Trophoblast cell (in vitro differentiated cells and primary cell): Measurements from ENCODE around the gene ART1.

Source experiments
- DNase-seq, 2 donors: peaks; one replicate each; pipeline ENCODE4 v3.0.0-alpha.2; 2016
- H2AFZ ChIP-seq: 2 replicates; pipeline ENCODE4 v1.6.1; 2013; ENCODE audit warnings: low read length, moderate library complexity, mild to moderate bottlenecking; ENCODE audit not compliant: insufficient read depth, poor library complexity
- H2AK5ac ChIP-seq: 2 replicates; pipeline ENCODE4 v1.6.1; 2013; ENCODE audit warnings: mild to moderate bottlenecking, low read length
- H2BK120ac ChIP-seq: 2 replicates; pipeline ENCODE4 v1.6.1; 2013; ENCODE audit warnings: low read length, mild to moderate bottlenecking, moderate library complexity; ENCODE audit not compliant: insufficient read depth, poor library complexity
- H2BK12ac ChIP-seq: 2 replicates; pipeline ENCODE4 v1.6.1; 2013; ENCODE audit warnings: mild to moderate bottlenecking, low read length, moderate library complexity
- H2BK5ac ChIP-seq: 2 replicates; pipeline ENCODE4 v1.6.1; 2013; ENCODE audit warnings: low read length, low read depth, moderate library complexity, mild to moderate bottlenecking; ENCODE audit not compliant: poor library complexity
- H3K14ac ChIP-seq: 2 replicates; pipeline ENCODE4 v1.6.1; 2013; ENCODE audit warnings: mild to moderate bottlenecking, low read length
- H3K18ac ChIP-seq: 2 replicates; pipeline ENCODE4 v1.6.1; 2013; ENCODE audit warnings: mild to moderate bottlenecking, low read length
- H3K23ac ChIP-seq: 2 replicates; pipeline ENCODE4 v1.6.1; 2013; ENCODE audit warnings: low read length
- H3K27ac ChIP-seq: 2 replicates; pipeline ENCODE4 v1.5.1; 2013; ENCODE audit warnings: low read depth, mild to moderate bottlenecking, inconsistent platforms, low read length, moderate library complexity
- H3K27me3 ChIP-seq: 2 replicates; pipeline ENCODE4 v1.6.1; 2013; ENCODE audit warnings: inconsistent platforms, mild to moderate bottlenecking, low read length, moderate library complexity; ENCODE audit not compliant: insufficient read depth
- H3K36me3 ChIP-seq, 2 experiments: 1 replicate in 1 of 2; 2 replicates in 1 of 2; pipeline ENCODE4 v1.6.1; 2013; ENCODE audit warnings: low read length in 2 of 2, mild to moderate bottlenecking in 2 of 2, moderate library complexity in 1 of 2; ENCODE audit not compliant: insufficient read depth in 2 of 2, control insufficient read depth in 1 of 2
- H3K4ac ChIP-seq: 2 replicates; pipeline ENCODE4 v1.6.1; 2013; ENCODE audit warnings: low read depth, mild to moderate bottlenecking, low read length, moderate library complexity
- H3K4me1 ChIP-seq, 2 experiments: 1 replicate in 1 of 2; 2 replicates in 1 of 2; pipeline ENCODE4 v1.6.1; 2013; ENCODE audit warnings: low read length in 2 of 2, mild to moderate bottlenecking in 2 of 2, moderate library complexity in 1 of 2; ENCODE audit not compliant: insufficient read depth in 2 of 2, control insufficient read depth in 1 of 2
- H3K4me2 ChIP-seq: 2 replicates; pipeline ENCODE4 v1.6.1; 2013; ENCODE audit warnings: inconsistent platforms, mild to moderate bottlenecking, low read length, moderate library complexity
- H3K4me3 ChIP-seq: 2 replicates; pipeline ENCODE4 v1.5.1; 2013; ENCODE audit warnings: mild to moderate bottlenecking, low read depth, low read length, inconsistent platforms
- H3K79me1 ChIP-seq: one replicate; pipeline ENCODE4 v1.6.1; 2013; ENCODE audit warnings: low read length
- H3K79me2 ChIP-seq: 2 replicates; pipeline ENCODE4 v1.6.1; 2013; ENCODE audit warnings: low read length, mild to moderate bottlenecking; ENCODE audit not compliant: control insufficient read depth, insufficient read depth, poor library complexity
- H3K9ac ChIP-seq: 2 replicates; pipeline ENCODE4 v1.6.1; 2013; ENCODE audit warnings: mild to moderate bottlenecking, low read length
- H3K9me3 ChIP-seq: 2 replicates; pipeline ENCODE4 v1.6.1; 2013; ENCODE audit warnings: low read depth, mild to moderate bottlenecking, control low read depth, inconsistent platforms, low read length; ENCODE audit not compliant: insufficient read depth
- H4K12ac ChIP-seq: 2 replicates; pipeline ENCODE4 v1.6.1; 2013; ENCODE audit warnings: low read depth, mild to moderate bottlenecking, low read length, moderate library complexity
- H4K8ac ChIP-seq: 2 replicates; pipeline ENCODE4 v1.6.1; 2013; ENCODE audit warnings: low read depth, mild to moderate bottlenecking, low read length, moderate library complexity
- H4K91ac ChIP-seq: one replicate; pipeline ENCODE4 v1.6.1; 2013; ENCODE audit warnings: low read depth, mild to moderate bottlenecking, low read length, moderate library complexity
- WGBS: extraction: QIAGEN DNeasy Blood & Tissue Kit; methylation state at CpG from one replicate; pipeline ENCODE4 v1.1.7; 2013; ENCODE audit warnings: missing lambda C conversion rate; ENCODE audit not compliant: insufficient read length, insufficient coverage; ENCODE audit errors: extremely low coverage; 5-methylcytosine and 5-hydroxymethylcytosine counted together

Gene ART1

DNA sequence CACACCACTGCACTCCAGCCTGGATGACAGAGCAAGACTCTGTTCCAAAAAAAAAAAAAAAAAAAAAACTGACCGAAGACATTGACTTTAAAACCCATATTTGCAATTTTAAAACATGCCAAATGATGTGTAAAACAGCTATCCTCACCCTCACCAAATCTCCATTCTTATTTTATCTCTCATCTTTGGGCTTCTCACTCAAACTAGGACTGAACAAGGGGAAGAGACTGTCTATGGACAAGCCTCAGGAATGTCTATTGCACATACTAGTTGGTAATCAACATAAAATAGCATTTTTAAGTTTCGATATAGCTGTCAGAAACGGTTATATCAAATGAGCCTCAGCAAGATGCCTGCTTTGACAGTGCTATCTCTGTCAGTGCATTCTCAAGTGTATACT lies 34.1 kb downstream of the ART1 start:
- Histone ChIP-seq H3K4me2 (no peak overlapping the region), H3K27ac (no peak overlapping the region), H3K79me2 (no peaks in the 10 kb centered on the region), H3K18ac (no peak overlapping the region), H3K23ac (no peak overlapping the region), H4K12ac (no peak overlapping the region), H2AFZ (no peak overlapping the region), H2BK5ac (no peak overlapping the region), H2BK12ac (no peak overlapping the region), H3K79me1 (peaks cover 2% of the 10 kb centered on the region), H3K4me1 (peaks cover 0 to 2% of the 10 kb centered on the region in 2 experiments), H2BK120ac (no peak overlapping the region), H3K4ac (no peak overlapping the region), H4K91ac (no peak overlapping the region), H3K27me3 (no peaks in the 10 kb centered on the region), H3K9ac (no peak overlapping the region), H3K14ac (no peak overlapping the region), H2AK5ac (no peak overlapping the region), H4K8ac (no peak overlapping the region), H3K9me3 (no peaks in the 10 kb centered on the region), H3K4me3 (no peak overlapping the region), H3K36me3 (peaks cover 29 to 58% of the 10 kb centered on the region in 2 experiments)
- WGBS: no CpG with 5 or more reads among the region's 3 CpGs
- DNase-seq: no peak

DNA sequence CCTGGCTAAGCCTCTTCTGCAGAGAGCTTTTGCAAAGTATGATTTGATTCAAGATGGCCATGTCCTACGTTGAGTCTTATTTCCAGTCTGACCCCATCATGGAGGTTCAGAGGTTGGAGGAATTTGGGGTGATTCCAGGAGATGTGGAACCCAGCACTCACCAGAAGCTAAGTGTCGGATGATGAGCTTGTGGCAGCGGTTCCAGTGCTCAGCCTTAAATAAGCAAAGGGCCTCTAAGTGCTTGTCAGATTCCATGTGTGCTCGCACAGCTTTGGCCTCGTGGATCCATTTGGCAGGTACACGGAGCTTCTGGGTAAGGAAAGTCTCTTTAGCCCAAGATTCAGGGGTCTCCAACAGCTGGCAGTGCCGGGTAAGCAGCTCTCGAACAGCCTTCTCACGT lies 38.1 kb downstream of the ART1 start:
- Histone ChIP-seq H3K4me2 (no peak overlapping the region), H4K91ac (no peak overlapping the region), H3K4me1 (no peaks in the 10 kb centered on the region), H4K8ac (no peak overlapping the region), H3K9ac (no peak overlapping the region), H3K18ac (no peak overlapping the region), H4K12ac (no peak overlapping the region), H2AFZ (no peak overlapping the region), H3K79me2 (no peaks in the 10 kb centered on the region), H2BK5ac (no peak overlapping the region), H3K23ac (no peak overlapping the region), H3K27me3 (no peaks in the 10 kb centered on the region), H2AK5ac (no peak overlapping the region), H3K9me3 (no peaks in the 10 kb centered on the region), H3K4ac (no peak overlapping the region), H3K27ac (no peak overlapping the region), H2BK120ac (no peak overlapping the region), H3K14ac (no peak overlapping the region), H3K79me1 (no peaks in the 10 kb centered on the region), H2BK12ac (no peak overlapping the region), H3K4me3 (no peak overlapping the region), H3K36me3 (peaks cover 30 to 63% of the 10 kb centered on the region in 2 experiments)
- no peak for DNase-seq
- no CpG with 5 or more reads among the region's 9 CpGs for WGBS

DNA sequence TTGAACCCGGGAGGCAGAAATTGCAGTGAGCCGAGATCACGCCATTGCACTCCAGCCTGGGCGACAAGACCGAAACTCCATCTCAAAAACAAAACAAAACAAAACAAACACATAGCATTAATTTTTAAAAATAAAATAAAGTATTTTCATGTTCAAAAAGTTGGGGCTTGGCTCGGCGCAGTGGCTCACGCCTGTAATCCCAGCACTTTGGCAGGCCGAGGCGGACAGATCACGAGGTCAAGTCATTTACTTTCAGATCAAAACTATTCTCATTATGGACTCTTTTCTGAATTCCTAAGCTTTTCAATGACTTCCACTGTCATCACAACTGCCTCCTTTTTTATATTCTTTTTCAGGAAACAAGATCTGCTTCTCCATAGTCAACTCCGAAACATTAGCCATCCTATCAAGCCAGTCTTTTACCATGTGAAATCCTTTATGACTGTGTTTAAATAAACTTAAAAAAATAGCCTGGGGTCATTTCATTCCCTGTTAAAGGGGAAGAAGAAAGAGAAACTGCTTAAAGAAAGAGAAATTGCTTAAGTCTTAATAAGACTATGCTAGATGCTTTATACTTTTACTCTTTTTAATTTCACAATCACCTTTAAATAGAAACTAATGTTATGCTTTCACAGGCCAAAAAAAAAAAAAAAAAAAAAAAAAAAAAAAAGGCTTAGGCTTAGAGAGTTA lies 39.3 kb downstream of the ART1 start:
- Histone ChIP-seq H3K36me3 (peaks cover 35 to 59% of the 10 kb centered on the region in 2 experiments), H3K4me3 (no peak overlapping the region), H3K27ac (no peak overlapping the region), H2BK120ac (no peak overlapping the region), H2BK12ac (no peak overlapping the region), H3K23ac (no peak overlapping the region), H2AFZ (no peak overlapping the region), H4K8ac (no peak overlapping the region), H3K9ac (no peak overlapping the region), H3K27me3 (no peaks in the 10 kb centered on the region), H3K9me3 (no peaks in the 10 kb centered on the region), H4K91ac (no peak overlapping the region), H2AK5ac (no peak overlapping the region), H4K12ac (no peak overlapping the region), H3K79me1 (no peaks in the 10 kb centered on the region), H3K4ac (no peak overlapping the region), H2BK5ac (no peak overlapping the region), H3K14ac (no peak overlapping the region), H3K79me2 (no peaks in the 10 kb centered on the region), H3K4me1 (no peaks in the 10 kb centered on the region), H3K4me2 (no peak overlapping the region), H3K18ac (no peak overlapping the region)
- no CpG with 5 or more reads among the region's 12 CpGs for WGBS
- no peak for DNase-seq

DNA sequence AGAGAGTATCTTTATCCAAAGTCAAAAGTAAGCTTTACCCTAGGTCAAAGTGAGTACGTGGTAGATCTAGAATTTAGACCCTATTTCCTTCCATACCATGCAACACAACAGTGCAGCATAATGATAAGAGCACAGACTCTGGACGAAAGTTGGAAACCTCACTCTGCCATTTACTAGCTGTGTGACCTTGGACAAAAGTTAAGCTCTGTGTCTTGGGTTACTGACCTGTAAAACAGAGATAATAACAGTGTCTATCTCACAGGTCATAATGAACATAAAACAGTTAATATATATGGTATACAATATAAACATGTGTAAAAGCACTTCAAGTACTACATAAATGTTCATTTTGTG lies 39.9 kb downstream of the ART1 start:
- Histone ChIP-seq H3K79me2 (no peaks in the 10 kb centered on the region), H3K4me3 (no peak overlapping the region), H3K4me1 (no peaks in the 10 kb centered on the region), H3K4me2 (no peak overlapping the region), H3K27me3 (no peaks in the 10 kb centered on the region), H3K4ac (no peak overlapping the region), H3K9me3 (no peaks in the 10 kb centered on the region), H2BK120ac (no peak overlapping the region), H4K91ac (no peak overlapping the region), H4K8ac (no peak overlapping the region), H2AK5ac (no peak overlapping the region), H3K9ac (no peak overlapping the region), H3K18ac (no peak overlapping the region), H3K36me3 (peaks cover 38 to 57% of the 10 kb centered on the region in 2 experiments), H2AFZ (no peak overlapping the region), H2BK5ac (no peak overlapping the region), H3K79me1 (no peaks in the 10 kb centered on the region), H3K23ac (no peak overlapping the region), H3K27ac (no peak overlapping the region), H4K12ac (no peak overlapping the region), H3K14ac (no peak overlapping the region), H2BK12ac (no peak overlapping the region)
- no peak for DNase-seq
- WGBS: no CpG with 5 or more reads among the region's 2 CpGs
